DND-41 (cell line): Measurements from ENCODE around the gene COL13A1.

Experiments
- EZH2 ChIP-seq: IDR thresholded peaks from 3 replicates; pipeline ENCODE4 v1.6.1; 2012; ENCODE audit warnings: borderline replicate concordance, low read depth, mild to moderate bottlenecking, moderate library complexity, low read length, inconsistent platforms; ENCODE audit not compliant: severe bottlenecking
- TF ChIP-seq, protein P1 (sequence below): IDR thresholded peaks from 2 replicates; pipeline ENCODE4 v1.5.1; 2012; ENCODE audit warnings: borderline replicate concordance, low read length, moderate library complexity, mild to moderate bottlenecking; ENCODE audit not compliant: poor library complexity, severe bottlenecking; ENCODE audit errors: extremely low read depth

DNA sequence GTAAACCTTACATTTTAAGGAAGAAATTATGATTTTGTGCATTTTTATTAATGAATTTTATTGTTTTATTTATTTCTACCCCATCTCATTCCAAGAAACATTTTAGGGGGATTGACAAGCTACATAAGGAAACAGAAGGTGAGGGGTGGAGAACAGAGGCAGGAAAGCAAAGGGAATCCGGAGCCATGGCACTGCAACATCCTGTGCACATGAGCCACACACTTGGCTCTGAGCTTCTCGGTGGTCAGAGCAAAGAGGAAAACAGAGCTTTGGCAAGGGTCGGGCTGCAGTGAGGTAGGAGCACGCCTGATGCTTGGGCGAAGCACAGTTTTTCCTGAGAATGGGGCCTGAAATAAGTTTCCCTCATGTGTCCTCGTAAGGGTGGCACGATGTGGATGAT lies 68.9 kb downstream of the COL13A1 start:
- TF ChIP-seq, protein P1, sequence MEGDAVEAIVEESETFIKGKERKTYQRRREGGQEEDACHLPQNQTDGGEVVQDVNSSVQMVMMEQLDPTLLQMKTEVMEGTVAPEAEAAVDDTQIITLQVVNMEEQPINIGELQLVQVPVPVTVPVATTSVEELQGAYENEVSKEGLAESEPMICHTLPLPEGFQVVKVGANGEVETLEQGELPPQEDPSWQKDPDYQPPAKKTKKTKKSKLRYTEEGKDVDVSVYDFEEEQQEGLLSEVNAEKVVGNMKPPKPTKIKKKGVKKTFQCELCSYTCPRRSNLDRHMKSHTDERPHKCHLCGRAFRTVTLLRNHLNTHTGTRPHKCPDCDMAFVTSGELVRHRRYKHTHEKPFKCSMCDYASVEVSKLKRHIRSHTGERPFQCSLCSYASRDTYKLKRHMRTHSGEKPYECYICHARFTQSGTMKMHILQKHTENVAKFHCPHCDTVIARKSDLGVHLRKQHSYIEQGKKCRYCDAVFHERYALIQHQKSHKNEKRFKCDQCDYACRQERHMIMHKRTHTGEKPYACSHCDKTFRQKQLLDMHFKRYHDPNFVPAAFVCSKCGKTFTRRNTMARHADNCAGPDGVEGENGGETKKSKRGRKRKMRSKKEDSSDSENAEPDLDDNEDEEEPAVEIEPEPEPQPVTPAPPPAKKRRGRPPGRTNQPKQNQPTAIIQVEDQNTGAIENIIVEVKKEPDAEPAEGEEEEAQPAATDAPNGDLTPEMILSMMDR = no peak
- no peak for TF ChIP-seq EZH2
